ENCODE data around the gene SLCO2B1. TPM values are rescaled to one million over a fixed set of nuclear protein-coding genes. Genes with fewer than 3 reads are reported as not detected.

Gene SLCO2B1
- polyA plus RNA-seq, 5 donors = 22.4 to 34.3 (median 24.5) TPM

- no peak for DNase-seq
Measured at GRCh38 chr11:75143420-75143731, 7.5 kb upstream of the SLCO2B1 start.

- DNase-seq = no peak
Measured at GRCh38 chr11:75144716-75145014, 6.2 kb upstream of the SLCO2B1 start.

GRCh38 chr11:75145196-75145971 lies 5.5 kb upstream of the SLCO2B1 start:
- no peak for DNase-seq

GRCh38 chr11:75145972-75146519 lies 4.9 kb upstream of the SLCO2B1 start:
- DNase-seq = no peak

GRCh38 chr11:75146711-75147110 lies 4.2 kb upstream of the SLCO2B1 start:
- no peak for DNase-seq

- DNase-seq = no peak
Measured at GRCh38 chr11:75147191-75147874, 3.6 kb upstream of the SLCO2B1 start.

GRCh38 chr11:75147875-75148263 lies 3.0 kb upstream of the SLCO2B1 start:
- no peak for DNase-seq

- DNase-seq = no peak
Measured at GRCh38 chr11:75148436-75148983, 2.4 kb upstream of the SLCO2B1 start.

- DNase-seq = no peak
Measured at GRCh38 chr11:75149766-75150465, 991 bp upstream of the SLCO2B1 start.

GRCh38 chr11:75151346-75152047 lies 590 bp downstream of the SLCO2B1 start:
- no peak for DNase-seq

GRCh38 chr11:75152090-75152489 lies 1.2 kb downstream of the SLCO2B1 start:
- no peak for DNase-seq

GRCh38 chr11:75152651-75153427 lies 1.9 kb downstream of the SLCO2B1 start:
- DNase-seq = no peak

GRCh38 chr11:75154646-75155569 lies 4.0 kb downstream of the SLCO2B1 start:
- DNase-seq = no peak

GRCh38 chr11:75155570-75156422 lies 4.9 kb downstream of the SLCO2B1 start:
- DNase-seq = no peak

GRCh38 chr11:75158241-75158640 lies 7.3 kb downstream of the SLCO2B1 start:
- no peak for DNase-seq

GRCh38 chr11:75158696-75159150 lies 7.8 kb downstream of the SLCO2B1 start:
- no peak for DNase-seq

GRCh38 chr11:75159151-75159953 lies 8.4 kb downstream of the SLCO2B1 start:
- DNase-seq = no peak

- no peak for DNase-seq
Measured at GRCh38 chr11:75160220-75160757, 9.4 kb downstream of the SLCO2B1 start.

Data from right lung (tissue), 5 donors.